WTC11 (cell line): ENCODE data around the gene PRDX1.

Experiments
- ATF1 ChIP-seq: sonication (generic); formaldehyde crosslinking; IDR thresholded peaks from 2 replicates; pipeline ENCODE4 v1.8.1; 2023; ENCODE audit warnings: mild to moderate bottlenecking, moderate library complexity, missing genetic modification reagents
- CREM ChIP-seq: sonication (generic); formaldehyde crosslinking; IDR thresholded peaks from 2 replicates; pipeline ENCODE4 v1.8.1; 2022; ENCODE audit warnings: mild to moderate bottlenecking, missing genetic modification reagents, moderate library complexity
- GRHL2 ChIP-seq: fragments of 250-450 bp; sonication (Bioruptor Pico); IDR thresholded peaks from 2 replicates; pipeline ENCODE4 v1.8.0; 2022; ENCODE audit warnings: mild to moderate bottlenecking, moderate library complexity; ENCODE audit not compliant: insufficient replicate concordance, severe bottlenecking
- JAZF1 ChIP-seq: fragments of 250-450 bp; sonication (Bioruptor Pico); IDR thresholded peaks from 2 replicates; pipeline ENCODE4 v1.9.0; 2021; ENCODE audit warnings: moderate library complexity, mild to moderate bottlenecking, inconsistent platforms
- NFYB ChIP-seq: sonication (generic); formaldehyde crosslinking; conservative IDR thresholded peaks from 2 replicates; pipeline ENCODE4 v1.8.0; 2022; ENCODE audit warnings: low read depth, missing genetic modification reagents
- NR3C1 ChIP-seq: sonication (generic); formaldehyde crosslinking; conservative IDR thresholded peaks from 2 replicates; pipeline ENCODE4 v1.8.1; 2023; ENCODE audit warnings: low read depth, mild to moderate bottlenecking, missing genetic modification reagents
- TP53 ChIP-seq: sonication (generic); formaldehyde crosslinking; IDR thresholded peaks from 2 replicates; pipeline ENCODE4 v1.8.1; 2023; ENCODE audit warnings: mild to moderate bottlenecking, missing genetic modification reagents
- ZNF121 ChIP-seq: sonication (generic); formaldehyde crosslinking; IDR thresholded peaks from 2 replicates; pipeline ENCODE4 v1.8.0; 2023; ENCODE audit warnings: missing genetic modification reagents
- ZNF396 ChIP-seq: fragments of 250-450 bp; sonication (Bioruptor Pico); IDR thresholded peaks from 2 replicates; pipeline ENCODE4 v1.8.0; 2021; ENCODE audit warnings: mild to moderate bottlenecking, moderate library complexity, borderline replicate concordance
- ZNF416 ChIP-seq: fragments of 250-450 bp; sonication (Bioruptor Pico); IDR thresholded peaks from 2 replicates; pipeline ENCODE4 v1.9.0; 2021; ENCODE audit warnings: mild to moderate bottlenecking, inconsistent platforms
- ZNF423 ChIP-seq: fragments of 250-450 bp; sonication (Bioruptor Pico); IDR thresholded peaks from 2 replicates; pipeline ENCODE4 v2.1.2; 2022; ENCODE audit warnings: mild to moderate bottlenecking, moderate library complexity
- TF ChIP-seq, protein P1 (sequence below): fragments of 200-600 bp; IDR thresholded peaks from 2 replicates; pipeline ENCODE4 v1.8.0; 2022; ENCODE audit warnings: antibody characterized with exemption
- TF ChIP-seq, protein P2 (sequence below): fragments of 250-450 bp; sonication (Bioruptor Pico); IDR thresholded peaks from 2 replicates; pipeline ENCODE4 v1.9.0; 2021; ENCODE audit warnings: mild to moderate bottlenecking
- TF ChIP-seq, protein P3 (sequence below): sonication (generic); formaldehyde crosslinking; IDR thresholded peaks from 2 replicates; pipeline ENCODE4 v1.8.1; 2023; ENCODE audit warnings: mild to moderate bottlenecking, missing genetic modification reagents, moderate library complexity

DNA sequence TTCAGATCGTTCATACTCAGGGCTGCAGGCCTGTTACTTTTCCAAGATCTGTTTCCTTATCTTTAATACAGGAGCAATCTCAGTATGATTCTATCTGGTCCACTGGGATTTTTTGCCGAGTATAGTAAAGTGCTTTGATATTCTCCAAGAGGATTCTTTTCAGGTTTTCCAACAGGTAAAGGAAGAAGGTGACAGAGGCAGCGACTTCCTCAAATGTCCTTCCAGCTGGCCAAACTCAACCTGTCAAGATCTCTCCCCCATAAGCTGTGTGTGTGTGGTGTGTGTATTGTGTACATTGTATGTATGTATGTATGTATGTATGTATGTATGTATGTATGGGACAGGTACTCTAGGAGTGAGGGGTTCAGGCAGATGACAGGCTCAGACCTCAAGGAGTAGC is 30.0 kb upstream of the PRDX1 start:
- TF ChIP-seq, protein P1, sequence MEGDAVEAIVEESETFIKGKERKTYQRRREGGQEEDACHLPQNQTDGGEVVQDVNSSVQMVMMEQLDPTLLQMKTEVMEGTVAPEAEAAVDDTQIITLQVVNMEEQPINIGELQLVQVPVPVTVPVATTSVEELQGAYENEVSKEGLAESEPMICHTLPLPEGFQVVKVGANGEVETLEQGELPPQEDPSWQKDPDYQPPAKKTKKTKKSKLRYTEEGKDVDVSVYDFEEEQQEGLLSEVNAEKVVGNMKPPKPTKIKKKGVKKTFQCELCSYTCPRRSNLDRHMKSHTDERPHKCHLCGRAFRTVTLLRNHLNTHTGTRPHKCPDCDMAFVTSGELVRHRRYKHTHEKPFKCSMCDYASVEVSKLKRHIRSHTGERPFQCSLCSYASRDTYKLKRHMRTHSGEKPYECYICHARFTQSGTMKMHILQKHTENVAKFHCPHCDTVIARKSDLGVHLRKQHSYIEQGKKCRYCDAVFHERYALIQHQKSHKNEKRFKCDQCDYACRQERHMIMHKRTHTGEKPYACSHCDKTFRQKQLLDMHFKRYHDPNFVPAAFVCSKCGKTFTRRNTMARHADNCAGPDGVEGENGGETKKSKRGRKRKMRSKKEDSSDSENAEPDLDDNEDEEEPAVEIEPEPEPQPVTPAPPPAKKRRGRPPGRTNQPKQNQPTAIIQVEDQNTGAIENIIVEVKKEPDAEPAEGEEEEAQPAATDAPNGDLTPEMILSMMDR = no peak
- no peak for TF ChIP-seq TP53
- TF ChIP-seq ATF1 (CRISPR knock-in tag) = no peak
- TF ChIP-seq NFYB (CRISPR knock-in tag) = no peak
- TF ChIP-seq NR3C1 = no peak
- no peak for TF ChIP-seq CREM (CRISPR knock-in tag)
- no peak for TF ChIP-seq ZNF396 (CRISPR knock-in tag)
- TF ChIP-seq, protein P2, sequence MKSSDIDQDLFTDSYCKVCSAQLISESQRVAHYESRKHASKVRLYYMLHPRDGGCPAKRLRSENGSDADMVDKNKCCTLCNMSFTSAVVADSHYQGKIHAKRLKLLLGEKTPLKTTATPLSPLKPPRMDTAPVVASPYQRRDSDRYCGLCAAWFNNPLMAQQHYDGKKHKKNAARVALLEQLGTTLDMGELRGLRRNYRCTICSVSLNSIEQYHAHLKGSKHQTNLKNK = no peak
- TF ChIP-seq JAZF1 (CRISPR knock-in tag) = no peak
- TF ChIP-seq ZNF121 = no peak
- TF ChIP-seq ZNF416 (CRISPR knock-in tag) = no peak
- TF ChIP-seq, protein P3, sequence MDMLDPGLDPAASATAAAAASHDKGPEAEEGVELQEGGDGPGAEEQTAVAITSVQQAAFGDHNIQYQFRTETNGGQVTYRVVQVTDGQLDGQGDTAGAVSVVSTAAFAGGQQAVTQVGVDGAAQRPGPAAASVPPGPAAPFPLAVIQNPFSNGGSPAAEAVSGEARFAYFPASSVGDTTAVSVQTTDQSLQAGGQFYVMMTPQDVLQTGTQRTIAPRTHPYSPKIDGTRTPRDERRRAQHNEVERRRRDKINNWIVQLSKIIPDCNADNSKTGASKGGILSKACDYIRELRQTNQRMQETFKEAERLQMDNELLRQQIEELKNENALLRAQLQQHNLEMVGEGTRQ (CRISPR knock-in tag) = no peak
- no peak for TF ChIP-seq GRHL2 (CRISPR knock-in tag)
- TF ChIP-seq ZNF423 (CRISPR knock-in tag) = no peak
